Kasumi-1 (cell line): ENCODE results near the gene YJU2.
"Not testable (repeated sequence)": the region's sequence is repeated elsewhere in the genome, so short reads cannot be mapped to it uniquely, and the experiment has no call there.

Experiments used
- DNase-seq, 2 experiments: peaks; one replicate each; lab custom pipeline; 2025; lab: John Stamatoyannopoulos, UW

The YJU2 gene

DNA sequence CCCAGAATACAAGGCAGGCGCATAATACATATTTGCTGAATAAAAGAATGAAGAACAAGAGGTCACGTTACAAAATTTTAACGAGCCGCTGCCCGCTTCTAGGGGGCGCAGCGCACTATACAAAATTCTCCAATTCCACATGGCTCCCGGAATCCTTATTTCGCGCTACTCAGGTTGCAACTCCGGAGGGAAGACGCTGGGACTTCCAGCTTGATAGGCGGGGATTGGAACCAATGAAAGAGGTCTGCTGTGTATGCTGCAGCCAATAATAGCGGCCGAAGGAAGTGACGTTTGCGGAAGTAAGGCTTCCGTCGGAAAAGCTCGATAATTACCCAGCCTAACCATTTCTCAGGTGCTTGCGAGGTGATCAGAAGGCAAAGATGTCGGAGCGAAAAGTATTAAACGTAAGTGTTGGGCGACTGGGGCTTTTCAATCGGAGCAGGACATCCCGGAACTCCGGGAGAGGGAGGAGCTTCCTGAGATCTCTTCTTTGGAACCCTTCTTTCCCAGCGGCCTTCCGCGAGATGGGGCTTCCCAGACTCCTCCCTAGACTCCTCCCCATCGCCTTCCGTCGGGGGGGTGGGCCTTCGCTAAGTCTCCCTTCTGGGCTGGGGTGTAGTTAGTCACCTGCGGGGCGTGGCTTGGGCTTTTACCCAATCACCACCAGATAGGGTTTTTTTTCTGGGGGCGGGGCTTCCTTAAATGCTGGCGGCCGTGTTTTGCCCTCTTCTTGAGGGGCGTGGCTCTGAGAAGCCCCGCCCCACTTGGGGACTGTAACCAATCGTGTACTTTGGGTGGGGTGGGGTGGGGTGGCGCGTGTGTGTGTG lies at the start of gene YJU2:
YJU2 (plus strand) TSS at position 314 of the 827 bp plus-strand sequence; CDS start at position 381, 67 bp downstream.
- DNase-seq = peak; percentile 99

DNA sequence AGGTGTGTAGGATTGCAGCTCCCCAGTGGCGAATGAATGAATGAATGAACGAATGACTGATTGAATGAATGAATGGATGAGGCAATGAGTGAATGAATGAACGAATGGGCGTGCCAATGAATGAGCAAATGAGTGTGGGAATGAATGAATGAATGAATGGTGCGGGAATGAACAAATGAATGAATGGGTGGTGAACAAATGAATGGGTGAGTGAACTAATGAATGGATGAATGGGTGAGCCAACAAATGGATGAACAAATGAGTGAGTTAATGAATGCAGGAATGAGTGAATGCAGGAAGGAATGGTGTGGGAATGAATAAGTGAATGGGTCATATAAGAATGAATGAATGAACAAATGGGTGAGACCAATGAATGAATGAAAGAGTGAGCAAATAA lies 49.7 kb upstream of the YJU2 start:
- DNase-seq = no peak

DNA sequence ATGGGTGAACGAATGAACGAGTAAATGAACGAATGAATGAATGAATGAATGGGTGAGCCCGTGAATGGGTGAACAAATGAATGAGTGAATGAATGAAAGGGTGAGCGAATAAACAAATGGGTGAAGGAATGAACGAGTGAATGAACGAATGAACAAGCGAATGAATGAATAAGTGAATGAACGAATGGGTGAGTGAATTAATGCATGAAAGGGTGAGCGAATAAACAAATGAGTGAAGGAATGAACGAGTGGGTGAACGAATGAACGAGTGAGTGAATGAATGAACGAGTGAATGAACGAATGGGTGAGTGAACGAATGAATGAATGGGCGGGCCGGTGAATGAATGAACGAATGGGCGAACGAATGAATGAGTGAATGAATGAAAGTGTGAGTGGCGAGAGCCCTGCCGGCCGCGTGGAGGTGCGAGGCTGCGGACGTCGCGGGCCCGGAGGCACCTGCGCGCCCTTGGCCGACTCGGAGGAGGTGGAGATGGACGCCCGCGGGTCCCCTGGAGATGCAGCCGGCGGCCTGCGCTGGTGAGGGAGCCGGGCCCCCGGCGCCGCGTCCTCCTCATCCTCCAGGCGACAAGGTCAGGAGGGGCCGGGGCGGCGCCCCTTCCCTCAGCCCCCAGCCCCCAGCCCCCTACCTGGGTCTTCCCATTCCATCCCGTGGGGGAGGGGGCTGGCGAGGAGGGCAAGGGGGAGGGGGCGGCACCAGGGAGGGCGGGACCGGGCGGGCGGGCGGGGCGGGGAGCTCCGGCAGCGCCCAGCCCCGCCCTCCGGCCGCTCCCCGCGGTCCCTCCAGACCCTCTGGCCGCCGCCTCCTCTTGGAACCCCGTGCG lies 49.0 kb upstream of the YJU2 start:
- DNase-seq = no peak

DNA sequence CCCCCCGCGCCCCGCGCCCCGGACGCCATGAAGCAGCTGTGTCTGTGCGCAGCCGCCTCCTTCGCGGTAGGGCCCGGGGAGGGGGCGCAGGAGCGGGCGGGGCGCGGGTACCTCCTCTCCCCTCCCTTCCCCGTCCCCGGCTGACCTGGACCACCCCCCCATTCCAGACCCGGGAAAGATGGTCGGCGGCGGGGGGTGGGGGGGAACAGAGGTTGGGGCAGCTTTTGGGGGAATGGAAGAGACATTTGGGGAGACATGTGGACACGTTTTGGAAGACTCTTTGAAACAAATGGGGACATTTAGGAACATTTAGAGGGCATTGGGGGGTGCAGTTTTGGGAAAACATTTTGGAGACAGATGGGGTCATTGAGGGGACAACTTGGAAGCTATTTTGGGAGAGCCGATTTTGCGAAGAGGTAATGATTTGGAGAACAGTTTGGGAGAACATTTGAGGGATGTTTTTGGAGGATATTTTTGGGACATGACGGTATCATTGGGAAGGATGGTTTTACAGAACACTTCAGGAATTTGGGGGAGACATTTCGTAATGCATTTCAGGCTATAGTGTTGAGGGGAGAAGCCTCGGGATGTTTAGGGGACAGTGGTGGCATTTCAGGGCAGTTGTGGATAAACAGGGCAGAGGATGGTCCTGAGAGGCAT lies 48.3 kb upstream of the YJU2 start:
- no peak for DNase-seq

DNA sequence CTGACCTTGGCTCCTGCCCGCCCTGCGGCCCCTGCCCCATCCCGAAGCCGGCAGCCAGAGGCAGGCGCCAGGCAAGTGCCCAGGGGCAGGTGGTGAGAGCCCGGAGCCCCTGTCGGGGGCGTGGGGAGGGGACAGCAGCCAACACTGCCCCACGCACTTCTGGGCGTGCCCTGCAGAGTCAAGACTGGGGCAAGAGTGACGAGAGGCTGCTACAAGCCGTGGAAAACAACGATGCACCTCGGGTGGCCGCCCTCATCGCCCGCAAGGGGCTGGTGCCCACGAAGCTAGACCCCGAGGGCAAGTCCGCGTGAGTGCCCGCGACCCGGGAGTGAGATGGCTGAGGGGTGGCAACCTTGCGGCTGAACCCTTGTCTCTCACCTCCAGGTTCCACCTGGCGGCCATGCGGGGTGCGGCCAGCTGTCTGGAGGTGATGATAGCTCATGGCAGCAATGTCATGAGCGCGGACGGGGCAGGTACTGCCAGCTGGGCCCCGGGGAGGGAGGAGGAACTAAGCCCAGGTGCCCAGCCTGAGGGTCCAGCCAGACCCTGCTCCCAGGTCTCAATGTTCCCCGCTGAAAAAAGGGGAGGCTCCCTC lies 47.1 kb upstream of the YJU2 start:
- no peak for DNase-seq

DNA sequence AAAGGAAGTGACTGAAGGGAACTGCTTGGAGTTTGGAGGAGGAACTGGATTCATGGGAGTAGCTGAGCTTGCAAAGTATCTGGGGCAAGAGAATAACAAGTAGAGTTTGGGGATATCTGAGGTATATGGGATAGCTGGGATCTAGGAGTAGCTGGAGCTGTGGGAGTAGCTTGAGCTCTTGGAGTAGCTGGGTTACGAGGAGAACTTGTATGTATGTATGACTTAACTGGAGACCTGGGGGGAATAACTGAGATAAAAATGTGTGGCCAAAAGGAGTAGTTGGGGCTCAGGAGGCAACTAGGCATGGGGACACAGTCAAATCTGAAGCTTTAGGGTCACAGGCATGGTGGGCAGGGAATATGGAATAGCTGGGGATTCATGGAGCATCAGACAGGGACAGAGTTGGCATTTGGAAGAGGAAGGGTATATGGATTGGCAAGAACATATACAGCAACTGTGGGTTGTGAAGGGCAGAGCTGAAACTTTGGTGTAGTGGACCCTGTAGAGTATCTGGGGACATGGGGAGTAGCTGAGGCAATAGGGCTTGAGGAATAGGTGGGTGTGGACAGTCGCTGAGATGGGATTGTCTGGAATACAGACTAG lies 45.8 kb upstream of the YJU2 start:
- no peak for DNase-seq

DNA sequence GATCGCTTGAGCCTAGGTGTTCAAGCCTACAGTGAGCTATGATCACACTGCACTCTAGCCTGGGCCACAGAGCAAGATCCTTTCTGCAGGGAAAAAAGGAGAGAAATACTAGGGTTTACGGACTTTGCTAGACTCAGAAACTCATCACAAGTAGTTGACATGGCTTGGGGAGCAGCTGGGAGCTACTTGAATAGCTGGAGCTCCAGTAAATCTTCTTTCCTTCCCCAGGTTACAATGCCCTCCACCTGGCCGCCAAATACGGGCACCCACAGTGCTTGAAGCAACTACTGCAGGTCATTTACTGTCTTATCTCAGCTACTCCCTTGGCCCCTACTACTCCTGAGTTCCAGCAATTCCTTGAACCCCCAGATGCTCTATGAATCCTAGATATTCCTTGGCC lies 45.1 kb upstream of the YJU2 start:
- no peak for DNase-seq

DNA sequence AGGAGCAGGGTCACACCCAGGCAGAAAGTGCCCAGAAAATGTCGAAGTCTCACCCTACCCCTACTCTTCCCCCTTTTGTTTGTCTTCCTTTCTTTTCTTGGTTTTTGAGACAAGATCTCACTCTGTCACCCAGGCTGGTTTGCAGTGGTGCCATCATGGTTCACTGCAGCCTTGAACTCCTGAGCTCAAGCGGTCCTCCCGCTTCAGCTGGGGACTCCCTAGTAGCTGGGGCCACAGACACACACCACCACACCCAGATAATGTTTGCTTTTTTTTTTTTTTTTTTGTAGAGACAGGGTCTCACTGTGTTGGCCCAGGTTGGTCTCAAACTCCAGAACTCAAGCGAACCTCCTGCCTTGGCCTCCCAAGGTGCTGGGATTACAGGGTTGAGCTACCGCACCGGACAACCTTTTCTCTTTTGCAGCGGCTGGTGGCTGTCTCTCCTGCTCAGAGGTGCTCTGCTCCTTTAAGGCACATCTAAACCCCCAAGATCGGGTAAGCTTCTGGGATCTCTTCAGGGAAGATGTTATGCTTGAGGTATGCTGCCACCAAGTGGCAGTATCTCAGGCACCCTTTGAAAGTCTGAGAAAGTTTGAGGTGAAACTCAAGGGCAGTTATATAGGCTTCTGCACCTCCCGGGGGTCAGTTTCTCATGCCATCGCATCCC lies 39.9 kb upstream of the YJU2 start:
- peak in 1 of 2 experiments; percentile 24 for DNase-seq

DNA sequence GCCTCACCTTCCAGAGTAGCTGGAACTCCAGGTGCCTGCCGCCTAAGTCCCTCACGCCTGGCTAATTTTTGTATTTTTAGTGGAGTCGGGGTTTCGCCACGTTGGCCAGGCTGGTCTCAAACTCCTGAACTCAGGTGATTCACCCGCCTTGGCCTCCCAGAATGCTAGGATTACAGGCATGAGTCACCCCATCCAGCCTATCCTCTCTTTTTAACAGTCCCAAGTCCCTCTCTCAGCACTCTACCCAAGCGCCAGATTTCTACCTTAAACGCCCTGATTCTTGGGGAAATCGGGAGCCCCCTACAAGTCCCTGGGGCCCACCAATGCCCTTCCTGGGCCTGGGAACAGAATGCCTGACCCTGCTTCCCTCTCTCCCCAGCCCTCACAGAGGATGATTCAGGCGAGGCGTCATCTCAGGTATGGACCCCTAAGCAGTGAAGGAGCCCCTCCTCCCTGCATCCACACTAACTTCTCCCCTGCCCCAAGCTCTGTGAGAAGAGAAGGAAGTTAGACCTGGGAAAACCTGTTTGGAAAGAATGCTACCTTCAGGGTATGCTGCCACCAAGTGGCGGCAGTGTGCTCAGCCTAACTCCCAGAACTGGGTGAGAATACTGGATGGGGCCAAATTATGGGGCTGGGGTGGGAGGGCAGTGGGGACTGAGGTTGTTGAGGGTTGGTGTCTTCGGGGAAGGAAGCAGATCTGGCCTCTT lies 38.3 kb upstream of the YJU2 start:
- no peak for DNase-seq

DNA sequence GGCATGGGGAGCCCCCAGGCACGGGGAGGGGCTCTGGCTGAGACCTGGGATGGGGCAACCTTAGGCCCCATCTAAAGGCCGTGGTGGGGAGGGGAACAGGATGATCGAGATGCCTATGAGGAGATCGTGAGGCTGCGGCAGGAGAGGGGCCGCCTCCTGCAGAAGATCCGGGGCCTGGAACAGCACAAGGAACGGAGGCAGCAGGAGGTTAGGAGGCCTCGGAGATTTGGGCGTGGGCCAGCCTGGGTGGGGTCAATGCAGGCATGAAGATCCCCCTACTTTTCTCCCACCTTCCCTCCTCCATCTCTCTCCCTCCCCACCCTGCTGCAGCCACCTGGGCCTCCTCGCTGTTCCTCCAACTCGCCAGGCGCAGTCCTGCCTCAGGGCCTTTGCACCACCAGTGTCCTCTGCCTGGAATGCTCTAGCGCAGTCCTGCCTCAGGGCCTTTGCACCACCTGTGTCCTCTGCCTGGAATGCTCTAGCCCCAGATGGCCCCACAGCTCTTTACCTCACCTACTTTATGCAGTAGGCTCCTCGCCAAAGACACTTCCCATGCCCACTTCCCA lies 36.6 kb upstream of the YJU2 start:
- no peak for DNase-seq

DNA sequence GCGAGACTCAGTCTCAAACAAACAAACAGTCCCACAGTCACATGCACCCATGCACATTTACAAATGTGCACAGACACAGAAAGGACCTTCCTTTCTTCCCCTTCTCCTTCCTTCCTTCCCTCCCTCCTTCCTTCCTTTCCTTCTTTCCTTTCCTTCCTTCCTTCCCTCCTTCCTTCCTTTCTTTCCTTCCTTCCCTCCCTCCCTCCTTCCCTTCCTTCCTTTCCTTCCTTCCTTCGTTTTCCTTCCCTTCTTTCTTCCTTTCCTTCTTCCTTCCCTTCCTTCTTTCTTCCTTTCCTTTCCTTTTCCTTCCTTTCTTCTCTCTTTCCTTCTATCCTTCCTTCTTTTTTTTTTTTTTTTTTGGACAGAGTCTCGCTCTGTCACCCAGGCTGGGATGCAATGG lies 33.8 kb upstream of the YJU2 start:
- DNase-seq = no peak

DNA sequence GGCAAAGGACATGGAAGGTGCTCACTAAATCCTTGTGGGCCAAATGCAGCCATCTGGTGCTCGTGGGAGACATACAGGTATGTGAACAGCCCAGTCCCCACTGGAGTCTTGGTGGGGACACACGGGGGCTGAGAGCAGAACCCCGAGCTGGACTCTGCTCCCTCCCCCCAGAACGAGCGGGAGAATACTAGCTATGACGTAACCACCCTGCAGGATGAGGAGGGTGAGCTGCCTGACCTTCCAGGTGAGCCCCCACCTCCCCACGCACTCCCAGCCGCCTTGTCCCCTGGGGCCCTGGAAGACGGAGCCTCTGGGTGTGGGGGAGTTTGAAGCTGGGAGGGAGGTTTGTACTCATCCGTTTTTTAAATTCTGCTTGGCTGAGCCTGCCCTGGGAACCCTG lies 31.1 kb upstream of the YJU2 start:
- no peak for DNase-seq

DNA sequence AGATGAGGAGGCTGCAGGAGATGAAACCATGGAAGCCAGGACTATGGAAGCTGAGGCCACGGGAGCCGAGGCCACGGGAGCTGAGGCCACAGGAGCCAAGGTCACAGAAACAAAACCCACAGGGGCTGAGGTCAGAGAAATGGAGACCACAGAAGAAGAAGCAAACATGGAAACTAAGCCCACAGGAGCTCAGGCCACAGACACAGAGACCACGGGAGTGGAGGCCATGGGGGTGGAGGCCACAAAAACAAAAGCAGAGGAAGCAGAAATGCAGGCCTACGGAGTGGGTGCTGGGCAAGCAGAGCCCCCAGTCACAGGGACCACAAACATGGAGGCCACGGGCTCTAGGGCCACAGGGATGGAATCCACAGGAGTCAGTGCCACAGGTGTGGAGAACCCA lies 30.0 kb upstream of the YJU2 start:
- DNase-seq = no peak

DNA sequence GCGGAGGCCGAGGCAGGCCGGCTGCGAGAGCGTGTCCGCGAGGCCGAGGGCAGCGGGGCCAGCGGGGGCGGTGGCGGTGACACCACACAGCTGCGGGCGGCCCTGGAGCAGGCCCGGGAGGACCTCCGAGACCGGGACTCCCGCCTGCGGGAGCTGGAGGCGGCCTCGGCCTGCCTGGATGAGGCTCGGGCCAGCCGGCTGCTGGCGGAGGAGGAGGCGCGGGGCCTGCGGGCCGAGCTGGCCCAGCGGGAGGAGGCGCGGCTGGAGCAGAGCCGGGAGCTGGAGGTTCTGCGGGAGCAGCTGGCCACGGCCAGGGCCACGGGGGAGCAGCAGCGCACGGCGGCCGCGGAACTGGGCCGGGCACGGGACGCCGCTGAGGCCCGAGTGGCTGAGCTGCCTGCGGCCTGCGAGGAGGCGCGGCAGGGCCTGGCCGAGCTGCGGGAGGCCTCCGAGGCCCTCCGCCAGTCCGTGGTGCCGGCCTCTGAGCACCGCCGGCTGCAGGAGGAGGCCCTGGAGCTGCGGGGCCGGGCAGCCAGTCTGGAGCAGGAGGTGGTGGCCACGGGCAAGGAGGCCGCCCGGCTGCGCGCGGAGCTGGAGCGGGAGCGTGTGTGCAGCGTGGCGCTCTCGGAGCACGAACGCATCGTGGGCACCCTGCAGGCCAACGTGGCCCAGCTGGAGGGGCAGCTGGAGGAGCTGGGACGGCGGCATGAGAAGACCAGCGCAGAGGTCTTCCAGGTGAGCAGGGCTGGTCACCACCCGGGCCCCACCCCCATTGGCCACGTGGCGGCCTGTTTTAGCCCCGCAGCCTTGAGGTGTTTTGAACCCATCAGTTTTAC lies 29.2 kb upstream of the YJU2 start:
- DNase-seq = no peak

DNA sequence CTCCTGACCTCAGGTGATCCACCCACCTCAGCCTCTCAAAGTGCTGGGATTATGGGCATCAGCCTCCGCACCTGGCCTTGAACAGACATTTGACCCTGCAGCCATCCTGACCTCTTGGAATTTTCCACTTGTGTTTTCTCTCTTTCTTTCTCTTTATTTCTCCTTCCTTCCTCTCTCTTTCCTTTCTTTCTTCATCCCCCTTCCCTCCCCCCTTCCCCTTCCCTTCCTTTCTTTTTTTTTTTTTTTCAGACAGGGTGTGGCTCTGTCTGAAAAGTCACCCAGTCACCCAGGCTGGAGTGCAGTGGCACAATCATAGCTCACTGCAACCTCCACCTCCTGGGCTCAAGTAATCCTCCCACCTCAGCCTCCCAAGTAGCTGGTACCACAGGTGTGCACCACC lies 28.4 kb upstream of the YJU2 start:
- DNase-seq = not testable (repeated sequence)

DNA sequence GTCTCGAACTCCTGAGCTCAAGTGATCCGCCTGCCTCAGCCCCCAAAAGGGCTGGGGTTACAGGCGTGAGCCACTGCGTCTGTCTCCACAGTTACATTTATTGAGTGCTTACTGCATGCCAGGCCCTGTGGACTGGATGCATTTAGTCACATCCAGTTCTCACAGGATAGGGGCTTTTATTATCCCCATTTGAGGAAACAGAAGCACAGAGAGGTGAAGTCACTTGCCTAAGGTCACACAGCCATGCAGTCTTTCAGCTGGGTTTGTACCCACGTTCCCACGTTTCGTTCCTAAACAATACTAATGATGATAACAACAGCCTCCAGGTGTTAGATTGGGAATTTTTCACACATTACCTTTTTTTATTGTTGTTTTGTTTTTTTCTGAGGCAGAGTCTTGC lies 26.7 kb upstream of the YJU2 start:
- no peak for DNase-seq

DNA sequence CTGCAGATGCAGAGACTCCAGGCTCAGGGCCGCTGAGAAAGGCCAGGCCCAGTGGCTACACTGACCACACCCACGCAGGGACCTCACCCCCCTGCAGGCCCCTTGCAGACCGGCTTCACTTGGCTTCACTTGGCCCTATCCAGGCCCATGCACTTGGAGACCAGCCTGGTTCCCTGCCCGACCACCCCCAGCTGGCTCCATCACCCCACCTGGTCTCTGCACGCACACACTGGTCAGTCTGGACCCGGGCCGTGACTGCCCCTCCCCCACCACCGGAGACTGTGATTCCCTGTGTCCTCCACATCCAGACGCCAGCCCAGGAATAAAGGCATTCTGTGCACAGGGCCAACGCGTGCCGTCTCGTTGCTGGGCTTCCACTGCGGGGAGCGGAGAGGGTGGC lies 22.4 kb upstream of the YJU2 start:
- no peak for DNase-seq

DNA sequence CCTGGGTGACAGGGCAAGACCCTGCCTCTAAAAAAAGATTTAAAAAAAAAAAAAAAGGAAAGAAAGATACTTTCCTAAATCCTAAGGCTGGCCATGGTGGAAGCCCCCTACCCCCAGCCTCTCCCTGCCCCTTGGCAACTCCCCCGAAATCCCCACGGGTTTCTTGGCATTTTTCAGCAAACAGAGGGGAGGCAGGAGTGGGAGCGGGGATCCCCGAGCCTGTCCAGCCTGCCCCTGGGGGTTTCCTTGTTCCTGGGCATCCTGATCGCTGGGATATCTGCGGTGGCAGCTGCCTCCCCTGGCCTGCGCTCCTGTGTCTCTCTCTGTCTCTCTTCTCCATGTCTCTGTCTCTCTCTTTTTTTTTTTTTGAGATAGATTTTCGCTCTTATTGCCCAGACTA lies 21.0 kb upstream of the YJU2 start:
- no peak for DNase-seq

DNA sequence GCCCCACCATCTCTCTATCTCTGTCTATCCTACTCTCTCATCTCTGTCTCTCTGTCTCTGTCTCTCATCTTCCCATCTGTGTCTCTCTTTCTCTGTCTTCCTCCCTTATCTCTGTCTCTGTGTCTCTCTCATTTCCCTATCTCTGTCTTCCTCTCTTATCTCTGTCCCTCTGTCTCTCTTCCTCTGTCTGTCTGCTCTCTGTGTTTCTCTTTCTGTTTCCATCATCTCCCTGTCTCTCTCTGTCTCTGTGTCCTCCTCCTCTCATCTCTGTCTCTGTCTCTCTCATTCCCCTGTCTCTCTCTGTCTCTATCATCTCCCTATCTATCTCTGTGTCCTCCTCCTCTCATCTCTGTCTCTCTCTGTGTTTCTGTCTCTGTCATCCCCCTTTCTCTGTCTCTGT lies 19.1 kb upstream of the YJU2 start:
- DNase-seq = no peak
